Effector CD8-positive, alpha-beta T cell (primary cell): Measurements from ENCODE around the gene TIAL1.
"Not testable (repeated sequence)": the region's sequence is repeated elsewhere in the genome, so short reads cannot be mapped to it uniquely, and the experiment has no call there.

Source experiments
- DNase-seq: peaks from one replicate; lab custom pipeline; 2025; lab: John Stamatoyannopoulos, UW

Gene TIAL1

GRCh38 chr10:119613741-119614140 is 17.0 kb upstream of the TIAL1 start:
- no peak for DNase-seq

- DNase-seq = no peak
Observed at GRCh38 chr10:119611433-119611832, 14.7 kb upstream of the TIAL1 start.

- DNase-seq = no peak
Observed at GRCh38 chr10:119609516-119609915, 12.8 kb upstream of the TIAL1 start.

- no peak for DNase-seq
Observed at GRCh38 chr10:119608316-119609155, 11.8 kb upstream of the TIAL1 start.

GRCh38 chr10:119604468-119604867 is 7.7 kb upstream of the TIAL1 start:
- no peak for DNase-seq

- DNase-seq = no peak
Observed at GRCh38 chr10:119602241-119603095, 5.7 kb upstream of the TIAL1 start.

GRCh38 chr10:119598397-119598796 is 1.6 kb upstream of the TIAL1 start:
- DNase-seq = no peak

GRCh38 chr10:119597405-119598186 is 832 bp upstream of the TIAL1 start:
- DNase-seq = no peak

- peak; percentile 48 for DNase-seq
Observed at GRCh38 chr10:119595676-119596515, 868 bp downstream of the TIAL1 start.

GRCh38 chr10:119595134-119595675 is 1.6 kb downstream of the TIAL1 start:
- DNase-seq = no peak

- no peak for DNase-seq
Observed at GRCh38 chr10:119588071-119588470, 8.7 kb downstream of the TIAL1 start.

- no peak for DNase-seq
Observed at GRCh38 chr10:119578355-119578754, 18.4 kb downstream of the TIAL1 start.

GRCh38 chr10:119575991-119576390 is 20.8 kb downstream of the TIAL1 start:
- DNase-seq = no peak

- DNase-seq = no peak
Observed at GRCh38 chr10:119575506-119575905, 21.3 kb downstream of the TIAL1 start.

- DNase-seq = no peak
Observed at GRCh38 chr10:119567978-119568377, 28.8 kb downstream of the TIAL1 start.

GRCh38 chr10:119562097-119562496 is 34.7 kb downstream of the TIAL1 start:
- no peak for DNase-seq

GRCh38 chr10:119559511-119559910 is 37.3 kb downstream of the TIAL1 start:
- DNase-seq = not testable (repeated sequence)

GRCh38 chr10:119556081-119556480 is 40.7 kb downstream of the TIAL1 start:
- DNase-seq = not testable (repeated sequence)

- no peak for DNase-seq
Observed at GRCh38 chr10:119555178-119555784, 41.5 kb downstream of the TIAL1 start.

GRCh38 chr10:119550827-119551226 is 45.9 kb downstream of the TIAL1 start:
- DNase-seq = no peak
